Left hindlimb (tissue), 1 donor: Measurements from ENCODE around the gene PGAP2.
"Not testable (repeated sequence)": the region's sequence is repeated elsewhere in the genome, so short reads cannot be mapped to it uniquely, and the experiment has no call there.

Experiments used
- DNase-seq: peaks from one replicate; pipeline ENCODE4 v3.0.0-alpha.2; 2018

PGAP2 gene

DNA sequence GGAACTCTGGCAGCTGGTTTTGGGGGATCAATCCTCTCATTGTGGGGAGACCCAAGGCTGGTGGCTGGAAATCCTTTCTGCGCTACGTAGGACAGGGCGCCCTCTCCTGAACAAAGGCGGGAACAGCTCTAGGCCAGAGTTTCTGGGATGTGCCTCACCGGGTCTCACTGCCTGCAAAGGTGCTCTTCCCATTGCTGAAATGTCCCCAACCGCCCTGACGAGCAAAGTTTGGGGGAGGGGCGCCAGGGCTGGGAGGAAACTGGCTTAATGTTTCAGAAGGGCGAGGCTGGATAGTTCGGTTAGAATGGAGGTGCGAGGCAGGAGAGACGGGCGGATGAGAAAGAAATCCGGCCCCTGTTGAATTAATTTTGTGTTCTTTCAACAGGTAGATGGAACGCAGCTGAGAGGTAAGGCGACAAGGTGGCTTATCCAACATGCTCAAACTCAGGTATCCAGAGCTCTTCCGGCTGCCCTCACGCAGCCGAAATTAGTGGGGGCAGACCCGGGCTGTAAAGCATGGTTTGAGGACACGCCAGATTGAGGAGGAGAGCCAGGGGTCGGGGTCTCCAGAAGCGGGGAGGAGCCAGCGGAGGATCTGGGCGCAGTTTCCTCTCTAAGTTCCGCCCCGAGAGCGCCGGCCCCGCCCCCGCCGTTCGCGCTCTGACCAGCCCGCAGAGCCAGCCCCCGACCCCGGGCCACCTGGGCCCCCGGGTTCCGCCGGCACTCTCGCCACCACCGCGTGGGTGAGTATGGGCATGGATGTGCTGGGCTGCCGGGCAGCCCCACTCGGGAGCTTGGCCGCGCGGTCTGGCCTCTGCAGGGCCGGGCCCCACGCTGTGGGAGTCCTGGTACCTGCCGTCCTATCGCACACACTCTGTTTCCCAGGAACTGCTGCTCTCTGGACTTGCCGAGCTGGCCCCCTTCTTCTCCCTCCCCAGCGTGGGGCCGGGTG lies at the start of gene PGAP2:
Gene PGAP2, plus strand, starts transcription at position 652 of the 952 bp plus-strand sequence. CDS start 2,700 bp downstream, outside the sequence.
- peak; percentile 76 for DNase-seq

- DNase-seq, result no peak
Measured at GRCh38 chr11:3764266-3764665, 44.1 kb upstream of the PGAP2 start.

DNA sequence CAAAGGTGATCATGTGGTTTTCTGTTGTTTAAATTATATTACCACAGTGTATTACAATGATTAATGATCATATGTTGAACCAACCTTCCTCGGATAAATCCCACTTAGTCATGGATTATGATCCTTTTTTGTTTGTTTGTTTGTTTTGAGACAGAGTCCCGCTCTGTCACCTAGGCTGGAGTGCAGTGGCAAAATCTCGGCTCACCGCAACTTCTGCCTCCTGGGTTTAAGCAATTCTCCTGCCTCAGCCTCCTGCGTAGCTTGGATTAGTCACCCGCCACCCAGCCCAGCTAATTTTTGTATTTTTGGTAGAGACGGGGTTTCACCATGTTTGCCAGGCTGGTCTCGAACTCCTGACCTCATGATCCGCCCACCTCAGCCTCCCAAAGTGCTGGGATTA lies 41.5 kb upstream of the PGAP2 start:
- not testable (repeated sequence) for DNase-seq

DNA sequence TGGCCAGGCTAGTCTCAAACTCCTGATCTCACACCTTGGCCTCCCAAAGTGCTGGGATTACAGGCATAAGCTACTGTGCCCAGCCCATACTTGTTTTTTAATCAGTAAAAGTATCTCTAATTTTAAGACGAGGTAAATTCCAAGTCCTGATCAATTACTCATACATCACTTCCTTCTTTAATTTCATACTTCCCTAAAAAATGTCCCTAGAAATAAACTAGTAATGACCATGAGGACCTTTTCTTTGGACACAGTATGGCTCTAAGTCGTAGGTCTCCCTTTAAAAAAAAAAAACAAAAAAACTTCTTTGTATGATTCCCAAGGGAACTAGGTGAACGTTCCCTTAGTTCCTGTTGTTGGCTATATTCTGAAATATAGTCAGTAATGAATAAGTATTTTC lies 40.8 kb upstream of the PGAP2 start:
- no peak for DNase-seq

- DNase-seq, result no peak
Measured at GRCh38 chr11:3773180-3773579, 35.2 kb upstream of the PGAP2 start.

GRCh38 chr11:3775736-3776406 lies 32.5 kb upstream of the PGAP2 start:
- DNase-seq, result peak; percentile 77

- DNase-seq, result no peak
Measured at GRCh38 chr11:3781423-3781822, 26.9 kb upstream of the PGAP2 start.

- no peak for DNase-seq
Measured at GRCh38 chr11:3782963-3783362, 25.4 kb upstream of the PGAP2 start.

GRCh38 chr11:3783611-3784010 lies 24.7 kb upstream of the PGAP2 start:
- no peak for DNase-seq

DNA sequence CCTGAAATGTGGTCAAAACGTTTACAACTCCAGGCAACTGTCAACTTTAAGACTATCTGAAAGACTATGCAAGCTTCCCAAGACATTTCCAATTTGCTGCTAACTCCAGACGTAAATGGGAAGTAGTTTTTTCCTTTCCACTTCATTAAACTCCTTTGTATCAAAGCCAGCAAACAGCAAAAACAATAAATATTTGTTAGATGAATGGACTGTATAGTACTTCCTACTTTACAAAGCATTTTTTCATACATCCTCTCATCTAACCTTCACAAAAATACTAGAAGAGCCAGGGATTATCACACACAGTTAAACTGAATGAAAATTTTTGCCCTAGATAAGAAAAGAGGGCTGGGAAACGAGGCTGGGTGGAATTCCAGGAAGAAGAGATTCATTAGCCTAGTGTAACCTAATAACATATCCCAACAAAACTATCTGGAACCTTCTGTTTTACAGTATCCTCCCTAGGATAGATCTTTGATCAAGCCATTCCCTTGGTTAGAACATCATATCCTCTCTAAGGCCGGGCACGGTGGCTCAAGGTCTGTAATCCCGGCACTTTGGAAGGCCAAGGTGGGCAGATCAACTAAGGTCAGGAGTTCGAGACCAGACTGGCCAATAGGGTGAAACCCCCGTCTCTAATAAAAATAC lies 21.5 kb upstream of the PGAP2 start:
- no peak for DNase-seq

DNA sequence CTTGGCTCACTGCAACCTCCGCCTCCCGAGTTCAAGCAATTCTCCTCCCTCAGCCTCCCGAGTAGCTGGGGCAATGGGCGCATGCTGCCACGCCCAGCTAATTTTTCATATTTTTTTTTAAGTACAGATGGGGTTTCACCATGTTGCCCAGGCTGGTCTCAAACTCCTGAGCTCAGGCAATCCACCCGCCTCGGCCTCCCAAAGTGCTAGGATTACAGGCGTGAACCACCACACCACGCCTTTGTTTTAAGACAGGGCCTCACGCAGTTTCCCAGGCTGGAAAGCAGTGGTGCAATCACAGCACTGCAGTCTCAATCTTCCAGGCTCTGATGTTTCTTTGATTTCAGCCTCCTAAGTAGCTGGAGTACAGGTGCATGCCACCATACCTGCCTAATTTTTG lies 14.0 kb upstream of the PGAP2 start:
- not testable (repeated sequence) for DNase-seq

DNA sequence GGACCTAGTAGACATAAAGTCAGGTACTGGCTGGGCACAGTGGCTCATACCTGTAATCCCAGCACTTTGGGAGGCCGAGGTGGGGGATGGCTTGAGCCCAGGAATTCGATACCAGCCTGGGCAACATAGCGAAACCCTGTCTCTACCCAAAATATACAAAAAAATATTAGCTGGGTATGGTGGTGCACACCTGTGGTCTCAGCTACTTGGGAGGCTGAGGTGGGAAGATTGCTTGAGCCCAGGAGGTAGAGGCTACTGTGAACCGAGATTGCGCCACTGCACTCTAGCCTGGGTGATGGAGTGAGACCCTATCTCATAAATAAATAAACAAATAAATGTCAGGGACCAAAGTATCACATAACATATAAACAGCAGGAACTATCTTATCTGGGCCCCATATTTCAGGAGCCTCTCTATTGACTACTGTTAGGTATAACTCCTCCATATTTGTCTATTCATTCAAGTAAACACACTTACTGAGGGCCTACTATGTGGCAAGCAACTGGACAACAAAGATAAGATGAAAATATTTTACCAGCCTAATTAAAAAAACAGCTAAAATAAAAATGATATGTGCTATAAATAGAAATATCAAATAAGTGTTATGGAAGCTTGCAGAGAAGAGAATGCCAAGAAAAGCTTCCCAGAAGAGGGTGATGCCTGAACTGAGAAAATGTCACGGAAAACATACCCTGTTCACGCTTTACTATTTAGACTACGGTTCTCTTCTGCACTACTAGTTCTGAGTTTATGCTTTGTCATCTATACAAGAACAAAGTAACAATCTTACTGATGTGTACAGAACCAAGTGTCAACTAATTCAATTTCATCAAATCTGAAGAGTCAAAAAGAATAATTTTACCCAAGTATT lies 13.0 kb upstream of the PGAP2 start:
- DNase-seq, result no peak

- DNase-seq, result no peak
Measured at GRCh38 chr11:3796002-3796311, 12.4 kb upstream of the PGAP2 start.

DNA sequence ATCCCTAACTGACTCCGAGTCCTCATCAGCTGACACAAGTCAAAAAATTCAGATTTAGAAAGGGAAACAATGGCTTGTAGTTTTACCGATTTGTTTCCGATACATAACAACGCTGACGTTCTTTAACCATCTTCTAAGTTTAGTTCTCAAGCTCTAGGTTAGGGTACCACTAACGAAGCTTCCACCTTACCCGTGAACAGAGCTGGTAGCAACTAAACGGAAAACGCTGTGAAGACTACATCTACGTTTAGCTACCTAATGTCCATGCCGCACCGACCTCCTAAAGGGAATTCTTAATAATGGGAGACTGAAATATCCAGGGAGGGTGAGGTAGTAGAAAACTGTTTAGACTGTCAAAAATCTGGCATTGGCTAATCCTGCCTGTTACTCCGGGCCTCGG lies 12.0 kb upstream of the PGAP2 start:
- DNase-seq, result no peak

DNA sequence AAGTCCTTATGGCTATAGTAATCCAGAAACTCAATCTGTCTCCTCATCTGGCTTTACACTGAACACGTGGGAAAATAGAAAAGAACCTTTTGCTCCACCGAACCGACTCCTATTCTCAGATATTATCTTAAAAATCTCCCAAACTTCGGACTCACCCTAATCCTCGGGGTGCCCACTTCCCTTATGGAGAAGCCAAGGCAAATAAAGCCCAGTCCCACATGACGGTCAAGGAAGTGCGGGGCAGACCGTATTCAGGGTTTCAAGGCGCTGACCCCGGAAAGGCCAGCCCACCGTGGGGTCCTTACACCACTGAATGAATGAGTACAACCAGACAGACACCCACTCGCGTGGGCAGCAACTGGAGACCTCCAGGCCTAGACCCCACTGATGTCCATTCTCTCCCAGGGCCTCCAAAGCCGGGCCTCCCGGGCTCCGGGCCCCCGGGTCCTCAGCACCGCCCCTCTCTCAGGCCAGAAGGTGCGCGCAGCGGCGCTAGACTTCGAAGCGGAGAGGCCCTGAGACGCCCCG lies 11.5 kb upstream of the PGAP2 start:
- DNase-seq, result no peak

- peak; percentile 100 for DNase-seq
Measured at GRCh38 chr11:3797329-3798090, 10.8 kb upstream of the PGAP2 start, which contains the start of gene NUP98. Gene NUP98, minus strand, starts transcription at chr11:3797554. Its CDS starts 15,437 bp downstream, at chr11:3782117.

DNA sequence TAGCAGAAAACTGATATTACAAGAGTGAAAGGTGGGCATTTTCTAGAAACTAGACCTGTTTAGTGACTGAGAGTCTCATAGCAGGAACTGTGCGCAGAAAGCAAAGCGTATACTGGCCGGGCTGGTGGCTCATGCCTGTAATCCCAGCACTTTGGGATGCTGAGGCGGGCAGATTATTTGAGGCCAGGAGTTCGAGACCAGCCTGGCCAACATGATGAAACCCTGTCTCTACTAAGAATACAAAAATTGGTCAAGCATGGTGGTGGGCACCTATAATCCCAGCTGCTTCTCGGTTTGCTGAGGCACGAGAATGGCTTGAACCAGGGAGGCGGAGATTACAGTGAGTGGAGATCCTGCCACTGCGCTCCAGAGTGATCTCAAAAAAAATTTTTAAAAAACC lies 9.2 kb upstream of the PGAP2 start:
- no peak for DNase-seq

GRCh38 chr11:3799873-3800272 lies 8.5 kb upstream of the PGAP2 start:
- no peak for DNase-seq

DNA sequence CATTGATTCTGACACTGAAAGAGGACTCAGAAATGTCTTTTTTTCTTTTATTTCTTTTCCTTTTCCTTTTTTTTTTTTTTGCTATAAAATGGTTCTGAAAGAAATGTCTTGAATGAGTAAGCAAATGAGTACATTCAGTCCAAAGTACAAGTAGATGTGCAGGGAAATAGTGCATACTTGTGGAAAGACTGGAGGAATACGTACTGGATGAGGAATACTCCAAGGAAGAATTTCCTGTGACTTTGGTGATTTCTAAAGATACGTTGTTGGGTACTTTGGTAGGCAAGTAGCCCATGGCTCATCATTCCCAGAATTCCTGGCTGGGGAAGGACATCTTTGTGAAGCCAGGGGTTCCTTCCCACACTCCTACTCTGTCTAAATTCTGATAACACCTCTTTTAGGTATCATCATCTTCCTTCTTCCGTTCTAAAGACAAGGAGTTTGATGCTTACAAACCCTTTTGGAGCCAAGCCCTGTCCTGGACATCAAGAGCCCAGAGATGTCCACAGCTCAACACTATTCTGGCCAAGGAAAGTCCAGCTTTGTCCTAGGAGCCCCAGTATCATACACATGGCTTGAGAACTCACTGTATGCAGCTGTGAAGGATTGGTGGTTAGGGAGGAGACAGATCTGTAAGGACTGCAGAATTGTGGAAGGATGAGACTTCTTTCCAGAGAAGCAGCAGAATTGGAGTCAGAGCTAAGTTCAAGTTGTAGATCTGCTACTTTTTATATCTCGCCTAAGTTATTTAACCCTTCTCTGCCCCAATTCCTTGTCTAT lies 6.2 kb upstream of the PGAP2 start:
- DNase-seq, result no peak

DNA sequence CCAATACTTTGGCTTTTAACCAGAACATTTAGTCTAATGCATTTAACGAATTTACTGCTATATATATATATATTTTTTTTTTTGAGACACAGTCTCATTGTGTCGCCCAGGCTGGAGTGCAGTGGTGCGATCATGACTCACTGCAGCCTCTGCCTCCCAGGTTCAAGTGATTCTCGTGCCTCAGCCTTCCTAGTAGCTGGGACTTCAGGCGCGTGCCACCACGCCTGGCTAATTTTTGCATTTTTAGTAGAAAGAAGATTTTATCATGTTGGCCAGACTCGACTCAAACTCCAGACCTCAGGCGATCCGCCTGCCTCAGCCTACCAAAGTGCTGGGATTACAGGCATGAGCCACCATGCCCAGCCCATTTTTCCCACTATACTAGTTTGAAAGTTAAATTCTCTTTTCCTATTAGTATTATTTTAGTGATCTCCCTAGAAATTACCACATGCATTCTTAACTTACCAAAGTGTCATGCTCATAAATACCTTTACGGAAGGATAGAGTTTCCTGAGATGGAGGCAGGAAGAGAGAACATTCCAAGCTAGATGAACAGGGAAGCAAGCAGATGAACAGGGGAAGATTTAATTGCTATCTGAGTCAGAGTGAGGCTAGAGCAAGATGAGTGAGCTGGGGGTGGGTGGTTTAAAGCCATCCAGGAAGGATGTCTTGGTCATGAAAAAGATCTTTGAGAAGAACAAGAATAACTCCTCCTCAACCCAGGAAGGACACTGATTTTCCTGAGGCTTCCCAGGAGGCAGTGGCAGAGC lies 4.4 kb upstream of the PGAP2 start:
- no peak for DNase-seq
